Stimulated activated CD8-positive, alpha-beta memory T cell treated with anti-CD3 and anti-CD28 coated beads, Interleukin-15, amount 100 ng/mL, for 1 hour (primary cell): Measurements from ENCODE around the gene WDR47.
A peak's percentile ranks its signal among the peaks of the same experiment; 100 is the strongest.
"Not testable (repeated sequence)": the region's sequence is repeated elsewhere in the genome, so short reads cannot be mapped to it uniquely, and the experiment has no call there.

Experiments
- DNase-seq: peaks from one replicate; pipeline ENCODE4 v3.0.0-alpha.2; 2020; ENCODE audit warnings: low read depth

The WDR47 gene

DNA sequence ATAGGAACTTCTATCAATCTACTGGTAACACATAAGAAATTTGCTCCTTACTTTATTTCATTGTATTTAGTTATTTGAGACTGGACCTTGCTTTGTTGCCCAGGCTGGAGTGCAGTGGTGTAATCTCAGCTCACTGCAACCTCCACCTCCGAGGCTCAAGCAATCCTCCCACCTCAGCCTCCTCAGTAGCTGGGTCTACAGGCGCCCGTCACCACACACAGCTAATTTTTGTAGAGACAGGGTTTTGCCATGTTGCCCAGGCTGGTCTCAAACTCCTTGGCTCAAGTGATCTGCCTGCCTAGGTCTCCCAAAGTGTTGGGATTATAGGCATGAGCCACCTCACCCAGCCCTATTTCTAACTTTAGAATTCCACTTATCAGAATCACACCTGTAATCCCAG lies 10.2 kb upstream of the WDR47 start:
- DNase-seq, result not testable (repeated sequence)

DNA sequence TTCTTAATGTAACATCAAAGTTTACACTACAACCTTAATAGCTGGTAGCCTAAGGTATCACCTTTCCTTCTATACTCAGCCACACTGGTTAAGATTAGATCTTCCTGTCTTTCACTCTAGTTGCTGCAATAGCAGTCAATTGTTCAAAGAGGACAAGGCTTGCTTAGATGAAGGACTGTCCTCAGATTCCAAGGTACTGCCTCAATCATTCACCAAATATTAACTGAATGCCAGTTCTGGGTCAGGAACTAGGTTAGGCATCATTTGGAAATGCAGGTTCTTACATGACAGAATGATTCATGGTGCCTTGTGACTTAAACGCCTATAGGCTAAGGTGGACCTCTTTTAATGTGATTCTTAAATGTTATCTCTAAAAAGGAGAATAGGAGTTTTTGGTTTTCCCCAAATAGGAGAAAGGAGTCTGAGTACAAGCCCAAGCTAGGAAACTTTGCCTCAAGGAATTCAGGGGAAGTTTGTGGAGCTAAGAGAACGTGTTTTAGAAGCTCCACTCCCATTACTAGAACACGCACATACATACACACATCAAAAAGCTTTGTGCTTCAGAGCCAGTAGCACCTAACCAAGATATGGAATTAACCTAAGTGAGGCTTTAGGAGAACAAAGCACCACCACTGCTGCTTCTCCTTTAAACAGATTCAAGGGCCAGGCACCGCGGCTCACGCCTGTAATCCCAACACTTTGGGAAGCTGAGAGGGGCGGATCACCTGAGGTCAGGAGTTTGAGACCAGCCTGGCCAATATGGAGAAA lies 8.5 kb upstream of the WDR47 start:
- DNase-seq, result no peak

DNA sequence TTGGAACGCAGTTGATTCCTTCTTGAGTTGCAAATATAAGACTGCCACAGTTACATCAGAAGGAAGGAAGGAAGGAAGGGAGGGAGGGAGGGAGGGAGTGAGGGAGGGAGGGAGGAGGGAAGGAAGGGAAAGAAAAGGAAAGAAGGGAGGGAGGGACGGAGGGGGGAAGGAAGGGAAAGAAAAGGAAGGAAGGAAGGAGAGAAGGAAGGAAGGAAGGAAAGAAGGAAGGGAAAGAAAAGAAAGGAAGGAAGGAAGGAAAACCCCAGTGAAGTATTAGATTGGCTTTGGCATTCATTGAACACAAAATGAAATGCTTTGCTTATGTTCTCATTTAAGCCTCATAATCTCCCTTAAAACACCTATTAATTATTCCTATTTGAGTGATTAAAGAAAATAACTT lies 6.4 kb upstream of the WDR47 start:
- no peak for DNase-seq

DNA sequence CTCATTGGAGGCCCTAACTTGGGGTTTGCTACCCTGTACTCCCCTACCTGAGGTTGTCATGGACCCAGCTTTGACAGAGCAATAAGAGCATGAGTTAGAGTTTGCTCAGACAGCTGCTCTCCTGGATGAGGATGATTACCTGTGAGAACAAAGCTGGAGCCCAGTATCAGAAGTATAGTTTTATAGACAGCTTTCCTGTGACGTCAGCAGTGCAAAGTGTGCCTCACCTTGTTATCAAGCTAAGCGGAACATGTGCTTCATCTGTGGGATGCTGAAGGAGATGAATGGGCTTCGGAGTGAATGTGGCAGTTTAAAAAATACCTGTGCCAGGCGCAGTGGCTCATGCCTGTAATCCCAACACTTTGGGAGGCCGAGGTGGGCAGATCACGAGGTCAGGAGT lies 5.4 kb upstream of the WDR47 start:
- DNase-seq, result no peak

DNA sequence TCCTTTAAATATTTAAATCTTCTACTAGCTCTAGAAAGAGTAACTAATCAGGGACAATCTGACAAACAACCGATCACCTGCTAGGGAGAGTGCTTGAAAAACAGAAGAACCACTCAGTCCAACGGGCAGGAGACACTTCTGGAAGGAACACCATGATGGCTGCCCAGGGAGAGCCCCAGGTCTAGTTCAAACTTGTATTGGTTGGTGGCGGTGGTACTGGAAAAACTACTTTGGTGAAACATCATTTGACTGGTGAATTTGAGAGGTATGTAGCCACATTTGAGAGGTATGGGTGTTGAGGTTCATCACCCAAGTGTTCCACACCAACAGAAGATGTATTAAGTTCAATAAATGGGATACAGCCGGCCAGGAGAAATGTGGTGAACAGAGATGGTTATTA lies 4.8 kb upstream of the WDR47 start:
- no peak for DNase-seq

DNA sequence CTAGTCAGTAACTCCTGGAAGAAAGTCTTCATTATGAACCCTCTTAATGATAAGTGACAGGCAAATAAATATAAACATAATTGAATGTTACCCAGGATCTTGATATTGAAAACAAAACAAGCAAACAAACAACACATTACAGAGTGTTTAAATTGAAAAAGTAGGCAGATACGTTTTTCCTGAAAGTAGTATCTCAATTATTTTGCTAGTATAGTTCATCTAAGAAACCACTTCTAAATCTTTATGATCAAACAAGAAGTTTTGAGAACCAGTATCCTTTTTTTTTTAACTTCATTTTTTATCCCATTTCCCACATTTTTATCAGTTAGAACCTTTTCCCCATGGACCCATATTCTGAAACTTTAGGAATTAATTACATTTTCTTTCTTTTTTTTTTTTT lies 3.7 kb upstream of the WDR47 start:
- DNase-seq, result no peak

DNA sequence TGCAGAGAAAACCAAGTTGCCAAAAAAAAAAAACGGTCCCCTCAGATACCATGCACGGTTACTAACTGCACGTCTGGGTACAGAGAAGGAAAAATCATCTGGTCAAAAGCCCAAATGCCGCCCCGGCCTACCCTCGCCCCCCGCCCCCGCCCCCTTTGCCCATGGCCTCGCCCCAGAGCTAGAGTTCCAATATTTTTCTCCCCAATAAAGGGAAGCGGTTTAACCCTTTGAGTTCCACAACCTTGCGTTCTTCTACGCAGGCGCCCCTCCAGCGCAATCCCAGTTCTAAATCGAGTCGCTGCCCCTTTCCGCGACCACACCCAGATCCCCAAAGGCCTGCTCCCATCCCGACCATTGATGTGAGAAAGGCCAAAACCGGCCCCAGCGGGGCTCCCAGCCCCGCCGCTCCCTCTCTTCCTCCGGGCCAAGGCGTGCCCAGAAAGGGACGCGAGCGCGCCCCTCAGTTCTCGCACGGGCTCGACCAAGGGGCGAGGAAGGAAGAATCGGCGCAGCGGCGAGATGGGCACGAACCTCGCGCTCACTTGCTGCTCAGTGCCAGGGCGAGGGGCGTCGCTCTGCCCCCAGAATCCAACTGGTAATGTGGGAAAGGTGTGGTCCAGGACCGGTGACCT lies 797 bp downstream of the WDR47 start:
- no peak for DNase-seq

DNA sequence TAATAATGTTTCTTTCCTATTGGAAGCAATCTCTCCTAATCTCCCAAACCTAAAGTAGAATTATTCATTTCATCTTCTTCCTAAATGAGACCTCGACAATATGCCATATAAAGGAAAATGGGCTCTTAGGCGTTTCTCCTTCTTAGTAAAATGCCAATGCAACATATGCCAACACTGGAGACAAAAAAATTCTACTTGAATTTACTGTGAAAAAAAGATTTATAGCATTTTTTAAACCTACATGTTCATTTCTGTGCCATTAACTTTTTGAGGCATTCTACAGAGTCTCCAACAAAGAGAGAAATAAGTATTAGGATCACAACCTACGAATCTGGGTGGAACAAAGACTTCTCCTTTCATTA lies 1.3 kb downstream of the WDR47 start:
- DNase-seq, result no peak

DNA sequence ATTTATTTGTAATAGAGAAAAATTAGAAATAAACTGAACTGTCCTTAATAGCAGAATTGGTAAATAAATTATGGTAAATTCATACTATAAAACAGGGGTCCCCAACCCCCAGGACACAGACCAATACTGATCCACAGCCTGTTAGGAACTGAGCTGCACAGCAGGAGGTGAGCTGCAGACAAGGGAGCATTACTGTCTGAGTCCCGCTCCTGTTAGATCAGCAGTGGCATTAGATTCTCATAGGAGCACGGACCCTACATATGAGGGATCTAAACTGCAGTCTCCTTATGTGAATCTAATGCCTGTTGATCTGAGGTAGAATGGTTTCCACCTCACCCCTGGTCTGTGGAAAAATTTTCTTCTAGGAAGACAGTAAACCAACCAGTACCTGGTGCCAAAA lies 7.5 kb downstream of the WDR47 start:
- DNase-seq, result no peak

DNA sequence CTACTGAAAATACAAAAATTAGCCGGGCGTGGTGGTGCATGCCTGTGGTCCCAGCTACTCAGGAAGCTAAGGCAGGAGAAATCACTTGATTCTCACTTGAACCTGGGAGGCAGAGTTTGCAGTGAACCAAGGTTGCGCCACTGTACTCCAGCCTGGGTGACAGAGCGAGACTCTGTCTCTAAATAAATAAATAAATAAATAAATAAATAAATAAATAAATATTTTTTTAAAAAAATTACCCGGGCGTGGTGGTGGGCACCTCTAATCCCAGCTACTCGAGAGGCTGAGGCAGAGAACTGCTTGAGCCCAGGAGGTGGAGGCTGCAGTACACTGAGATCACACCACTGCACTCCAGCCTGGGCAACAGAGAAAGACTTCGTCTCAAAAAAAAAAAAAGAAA lies 12.4 kb downstream of the WDR47 start:
- DNase-seq, result not testable (repeated sequence)

DNA sequence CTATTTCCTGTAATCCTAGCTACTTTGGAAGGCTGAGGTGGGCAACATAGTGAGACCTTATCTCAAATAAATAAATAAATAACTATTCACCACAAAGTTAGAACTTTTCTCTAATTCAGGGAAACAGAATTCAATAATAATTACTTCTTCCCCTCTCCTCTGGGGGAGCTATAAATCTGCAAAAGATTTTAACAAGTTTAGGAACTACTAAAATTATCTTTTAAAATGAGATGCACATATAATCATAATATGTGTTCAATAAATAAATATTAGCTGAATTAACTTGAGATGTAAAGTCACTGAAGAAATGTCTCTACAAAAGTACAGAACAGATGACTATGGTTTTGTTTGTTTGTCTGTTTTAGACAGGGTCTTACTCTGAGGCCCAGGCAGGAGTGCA lies 14.1 kb downstream of the WDR47 start:
- no peak for DNase-seq

DNA sequence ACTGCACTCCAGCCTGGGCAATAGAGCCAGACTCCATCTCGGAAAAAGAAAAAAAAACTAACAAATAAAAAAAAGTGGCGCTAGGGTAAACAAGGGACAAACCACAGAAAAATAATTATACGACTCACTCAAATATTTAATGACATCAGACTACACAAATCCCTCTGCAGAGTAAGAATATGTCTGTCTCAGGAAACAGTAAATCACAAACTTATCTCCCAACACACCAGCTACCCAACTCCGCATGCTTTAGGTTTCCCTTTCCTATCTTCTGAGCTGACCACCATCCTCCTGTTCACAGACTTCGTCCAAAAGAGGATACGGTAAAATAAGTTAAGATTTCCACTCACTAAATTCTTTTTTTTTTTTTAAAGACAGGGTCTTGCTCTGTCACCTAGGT lies 16.2 kb downstream of the WDR47 start:
- no peak for DNase-seq

DNA sequence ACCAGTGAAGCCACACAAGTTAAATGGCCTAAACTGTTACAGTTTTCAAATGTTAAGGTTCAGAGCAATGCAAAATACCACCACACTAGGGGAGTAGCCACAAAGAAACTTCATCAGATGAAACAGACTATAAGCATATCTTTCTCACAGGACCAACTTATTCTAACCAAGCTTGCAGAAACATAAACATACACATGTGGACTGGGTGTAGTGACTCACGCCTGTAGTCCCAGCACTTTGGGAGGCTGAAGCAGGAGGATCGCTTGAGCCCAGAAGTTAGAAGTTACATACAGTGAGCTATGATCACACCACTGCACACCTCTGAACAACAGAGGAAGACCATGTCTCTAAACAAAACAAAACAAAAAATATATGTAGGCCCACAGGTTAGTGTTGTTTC lies 17.3 kb downstream of the WDR47 start:
- DNase-seq, result no peak

DNA sequence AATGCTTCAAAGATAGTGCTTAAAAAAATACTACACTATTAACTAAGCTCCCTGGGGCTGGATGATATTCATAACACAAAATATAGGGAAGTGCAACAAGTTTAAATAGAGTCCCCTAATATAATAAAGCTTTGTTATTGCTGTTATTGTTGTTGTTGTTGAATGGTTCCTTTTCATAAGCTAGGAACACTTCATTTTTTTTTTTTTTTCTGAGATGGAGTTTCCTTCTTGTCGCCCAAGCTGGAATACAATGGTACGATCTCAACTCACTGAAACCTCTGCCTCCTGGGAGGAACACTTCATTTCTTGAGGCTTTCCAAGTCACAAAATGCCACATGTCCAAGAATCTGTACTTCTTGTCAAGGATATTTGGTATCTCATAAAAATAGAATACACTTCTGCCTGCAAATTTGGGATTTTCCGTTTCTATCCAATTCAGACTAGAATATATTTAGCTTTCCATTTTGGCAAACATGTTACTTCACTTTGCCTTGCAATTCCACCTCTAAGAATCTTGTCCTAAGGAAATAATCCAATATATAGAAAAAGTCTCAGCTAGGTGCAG lies 21.1 kb downstream of the WDR47 start:
- no peak for DNase-seq

DNA sequence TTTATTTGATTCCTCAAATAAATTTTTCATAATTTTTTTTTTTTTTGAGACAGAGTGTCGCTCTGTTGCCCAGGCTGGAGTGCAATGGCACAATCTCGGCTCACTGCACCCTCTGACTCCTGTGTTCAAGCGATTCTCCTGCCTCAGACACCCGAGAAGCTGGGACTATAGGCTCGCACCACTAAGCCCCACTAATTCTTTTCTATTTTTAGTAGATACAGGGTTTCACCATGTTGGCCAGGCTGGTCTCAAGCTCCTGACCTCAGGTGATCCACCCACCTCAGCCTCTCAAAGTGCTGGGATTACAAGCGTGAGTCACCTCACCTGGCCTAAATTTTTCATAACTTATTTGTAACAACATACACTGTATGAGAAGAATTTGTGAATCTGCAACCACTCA lies 24.2 kb downstream of the WDR47 start:
- not testable (repeated sequence) for DNase-seq

DNA sequence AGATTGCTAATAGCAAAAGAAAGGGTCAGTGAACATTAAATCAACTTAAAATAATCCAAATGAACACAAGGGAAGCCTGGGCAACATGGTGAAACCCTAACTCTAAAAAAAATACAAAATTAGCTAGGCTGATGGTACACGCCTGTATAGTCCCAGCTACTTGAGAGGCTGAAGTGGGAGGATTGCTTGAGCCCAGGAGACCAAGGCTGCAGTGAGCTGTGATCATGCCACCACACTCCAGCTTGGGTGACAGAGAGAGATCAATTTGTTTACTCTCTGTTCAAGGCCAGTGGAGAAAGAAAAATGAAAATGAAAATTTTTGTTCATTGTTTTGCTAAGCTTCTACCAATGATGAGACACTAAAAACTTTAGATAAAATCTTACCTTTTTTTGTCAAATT lies 24.8 kb downstream of the WDR47 start:
- no peak for DNase-seq

DNA sequence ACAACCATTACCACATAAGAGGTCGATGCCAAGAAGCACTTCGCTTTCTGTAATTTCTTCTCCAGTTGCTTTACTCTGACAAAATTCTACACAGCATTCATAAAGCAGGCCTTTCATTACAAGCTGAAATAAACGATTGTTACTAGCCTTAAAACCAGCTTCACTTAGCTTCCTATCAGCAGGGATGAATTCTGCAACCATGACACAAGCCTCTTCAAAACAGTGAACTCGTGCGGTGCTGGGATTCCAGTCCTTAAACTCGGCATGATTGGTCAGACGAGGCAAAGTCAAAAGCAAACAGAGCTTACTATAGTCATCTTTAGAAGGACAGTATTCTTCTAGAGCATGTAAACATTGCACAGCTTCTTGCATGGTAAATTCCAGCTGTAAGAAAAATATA lies 30.6 kb downstream of the WDR47 start:
- DNase-seq, result no peak

DNA sequence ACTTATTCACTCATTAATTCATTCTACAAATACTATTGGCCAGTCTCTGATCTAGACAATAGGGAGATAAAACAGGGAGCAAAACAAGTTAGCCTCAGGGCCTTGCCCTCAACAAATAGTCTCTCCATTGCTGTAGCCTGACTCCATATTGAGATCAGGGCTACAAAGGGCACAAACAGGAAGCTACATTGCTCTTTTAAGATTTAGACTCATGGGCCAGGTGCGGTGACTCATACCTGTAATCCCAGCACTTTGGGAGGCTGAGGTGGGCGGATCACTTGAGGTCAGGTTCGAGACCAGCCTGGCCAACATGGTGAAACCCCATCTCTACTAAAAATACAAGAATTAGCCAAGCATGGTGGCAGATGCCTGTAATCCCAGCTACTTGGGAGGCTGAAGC lies 45.3 kb downstream of the WDR47 start:
- not testable (repeated sequence) for DNase-seq

DNA sequence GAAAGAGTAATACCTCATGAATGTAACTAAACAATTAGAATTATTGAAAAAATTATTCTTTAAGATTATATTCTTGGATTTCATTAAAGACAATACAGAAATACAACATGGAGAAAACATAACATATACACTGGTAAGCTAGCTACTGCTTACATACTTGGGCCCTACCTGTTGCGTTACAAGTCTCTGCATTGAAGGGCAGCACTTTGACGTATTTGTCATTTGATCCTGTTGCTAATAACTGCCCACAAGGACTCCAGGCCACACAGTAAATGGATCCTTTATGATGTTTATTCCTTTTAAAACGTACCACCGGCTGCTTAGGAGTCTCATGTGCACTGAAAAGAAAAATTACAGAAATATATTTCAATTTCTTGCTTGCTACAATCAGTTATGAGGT lies 58.8 kb downstream of the WDR47 start:
- DNase-seq, result no peak

DNA sequence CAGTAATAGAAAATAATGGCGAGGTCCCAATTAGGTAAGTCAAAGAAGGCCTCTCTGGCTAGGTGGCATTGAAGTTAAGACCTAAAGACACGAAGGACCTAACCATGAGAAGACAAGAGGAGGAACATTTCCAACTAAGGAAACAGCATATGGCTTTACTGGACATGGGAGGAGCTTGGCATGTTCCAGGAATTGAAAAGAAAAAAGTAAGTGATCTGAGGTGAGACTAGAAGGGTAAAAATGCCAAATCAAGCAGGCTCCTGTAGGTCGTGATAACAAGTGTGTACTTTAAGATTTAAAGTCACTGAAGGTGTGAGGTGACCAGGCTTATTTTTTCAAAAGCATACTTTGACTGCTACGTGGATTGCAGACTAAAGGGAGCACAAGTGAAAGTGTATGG lies 65.2 kb downstream of the WDR47 start:
- no peak for DNase-seq

DNA sequence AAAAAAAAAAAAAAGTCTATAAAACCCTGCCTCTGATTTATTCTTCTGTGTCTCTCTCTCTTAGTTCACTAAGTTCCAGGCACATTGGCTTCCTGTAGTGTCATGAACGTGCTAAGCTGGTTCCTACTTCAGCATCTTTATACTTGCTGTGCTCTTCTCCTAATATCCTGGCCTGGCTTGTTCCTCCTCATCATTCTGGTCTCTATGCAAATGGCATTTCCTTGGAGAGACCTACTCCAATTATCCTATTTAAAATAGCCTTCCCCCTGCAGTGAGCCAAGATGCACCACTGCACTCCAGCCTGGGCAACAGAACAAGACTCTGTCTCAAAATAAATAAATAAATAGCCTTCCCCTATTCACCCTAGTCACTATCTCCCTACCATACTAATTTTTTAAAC lies 69.0 kb downstream of the WDR47 start:
- no peak for DNase-seq

DNA sequence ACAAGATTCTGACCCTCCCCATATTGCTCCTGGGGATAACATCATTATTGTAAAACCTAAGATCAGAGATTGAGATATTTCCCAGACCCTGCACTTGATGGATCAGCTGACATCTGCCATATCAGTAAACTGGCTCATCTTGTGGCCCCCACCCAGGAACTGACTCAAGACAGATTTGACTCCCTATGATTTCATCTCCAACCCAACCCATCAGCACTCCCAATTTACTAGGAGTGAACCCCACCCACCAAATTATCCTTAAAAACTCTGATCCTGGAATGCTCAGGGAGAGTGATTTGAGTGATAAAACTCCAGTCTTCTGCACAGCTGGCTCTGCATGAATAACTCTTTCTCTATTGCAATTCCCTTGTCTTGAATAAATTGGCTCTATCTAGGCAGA lies 72.6 kb downstream of the WDR47 start:
- DNase-seq, result no peak

DNA sequence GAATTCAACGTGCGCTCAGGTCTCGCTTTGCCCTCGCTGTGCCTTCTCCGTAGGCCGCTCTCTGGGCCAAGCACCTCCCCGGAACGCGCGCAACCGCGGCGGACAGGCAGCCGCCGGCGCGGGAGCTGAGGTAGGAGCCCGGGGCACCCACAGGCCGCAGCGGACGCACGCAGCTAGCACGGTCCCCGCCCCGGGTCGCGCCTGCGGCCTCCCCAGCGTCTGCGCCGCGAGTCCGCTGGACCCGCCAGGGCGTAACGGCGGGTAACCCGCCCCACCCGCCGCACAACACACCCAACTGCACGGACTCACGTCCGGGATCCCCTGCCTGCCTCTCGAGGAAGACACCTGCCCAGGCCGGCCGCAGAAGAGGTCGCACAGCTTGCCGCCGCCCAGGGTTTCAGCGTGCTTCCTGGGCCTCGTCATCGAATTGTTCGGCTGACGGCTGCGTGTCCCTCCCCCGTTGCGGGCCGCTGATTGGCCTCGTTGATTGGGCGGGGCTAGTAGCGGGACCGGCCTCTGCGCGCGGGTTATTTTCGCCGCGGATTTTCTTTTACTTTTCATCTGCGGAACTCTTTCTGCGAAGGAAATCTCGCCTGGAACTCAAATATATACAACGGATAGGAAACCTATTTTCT lies 78.7 kb downstream of the WDR47 start, which contains the start of gene CLCC1:
Gene CLCC1 (minus strand): TSS at position 433 of the 635 bp plus-strand sequence. CDS start 13,047 bp downstream, outside the sequence.
- peak; percentile 82 for DNase-seq
